Epithelial cell of esophagus (primary cell): ENCODE measurements around the gene ALPL.

Experiments used
- DNase-seq: peaks from one replicate; pipeline ENCODE4 v3.0.0; 2010; ENCODE audit warnings: low read depth
- H3K4me3 ChIP-seq: 2 replicates; pipeline ENCODE4 v1.5.1; 2011; ENCODE audit warnings: mild to moderate bottlenecking, low read length, control low read depth
- TF ChIP-seq, protein P1 (sequence below): IDR thresholded peaks from 2 replicates; pipeline ENCODE4 v1.5.1; 2011; ENCODE audit warnings: low read depth, mild to moderate bottlenecking, low read length, control low read depth, inconsistent platforms; ENCODE audit not compliant: insufficient read depth; ENCODE audit errors: missing control alignments

Gene ALPL

DNA sequence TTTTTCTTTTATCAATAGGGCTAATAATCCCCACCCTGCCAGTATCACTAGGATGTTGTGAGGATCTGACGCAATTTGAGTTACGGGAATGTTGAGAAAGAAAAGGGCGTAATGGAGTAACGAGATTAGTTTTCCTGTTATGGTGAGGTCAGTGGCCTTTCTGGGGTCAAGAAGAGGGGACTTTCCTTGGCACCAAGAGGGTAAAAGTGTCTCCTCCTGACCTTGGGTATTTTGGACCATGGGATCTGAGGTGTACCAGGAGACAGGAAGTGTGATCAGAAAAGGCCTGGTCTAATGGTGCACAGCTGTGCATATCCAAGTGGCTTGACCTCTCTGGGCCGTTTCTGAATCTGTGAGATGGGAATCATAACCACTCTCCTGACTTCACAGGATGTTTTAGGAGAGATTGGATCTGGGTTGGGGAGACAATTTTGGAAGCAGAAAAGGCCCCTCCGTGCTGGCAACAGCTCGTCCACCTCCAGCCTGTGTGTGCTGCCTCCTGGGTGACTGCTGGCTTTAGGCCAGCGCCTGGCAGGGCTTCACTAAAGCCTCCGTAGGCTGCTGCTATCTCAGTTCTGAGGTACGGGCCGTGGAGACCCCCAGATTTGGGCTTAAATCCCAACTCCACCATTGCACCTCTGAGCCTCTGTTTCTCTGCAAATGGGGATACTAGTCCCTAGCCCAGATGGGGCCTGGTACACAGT, 37.1 kb downstream of the ALPL start:
- H3K4me3 ChIP-seq: no peak overlapping the region
- no peak for DNase-seq
- TF ChIP-seq, protein P1, sequence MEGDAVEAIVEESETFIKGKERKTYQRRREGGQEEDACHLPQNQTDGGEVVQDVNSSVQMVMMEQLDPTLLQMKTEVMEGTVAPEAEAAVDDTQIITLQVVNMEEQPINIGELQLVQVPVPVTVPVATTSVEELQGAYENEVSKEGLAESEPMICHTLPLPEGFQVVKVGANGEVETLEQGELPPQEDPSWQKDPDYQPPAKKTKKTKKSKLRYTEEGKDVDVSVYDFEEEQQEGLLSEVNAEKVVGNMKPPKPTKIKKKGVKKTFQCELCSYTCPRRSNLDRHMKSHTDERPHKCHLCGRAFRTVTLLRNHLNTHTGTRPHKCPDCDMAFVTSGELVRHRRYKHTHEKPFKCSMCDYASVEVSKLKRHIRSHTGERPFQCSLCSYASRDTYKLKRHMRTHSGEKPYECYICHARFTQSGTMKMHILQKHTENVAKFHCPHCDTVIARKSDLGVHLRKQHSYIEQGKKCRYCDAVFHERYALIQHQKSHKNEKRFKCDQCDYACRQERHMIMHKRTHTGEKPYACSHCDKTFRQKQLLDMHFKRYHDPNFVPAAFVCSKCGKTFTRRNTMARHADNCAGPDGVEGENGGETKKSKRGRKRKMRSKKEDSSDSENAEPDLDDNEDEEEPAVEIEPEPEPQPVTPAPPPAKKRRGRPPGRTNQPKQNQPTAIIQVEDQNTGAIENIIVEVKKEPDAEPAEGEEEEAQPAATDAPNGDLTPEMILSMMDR: no peak

GRCh38 chr1:21547876-21548275, 38.7 kb downstream of the ALPL start:
- no peak overlapping the region for H3K4me3 ChIP-seq
- TF ChIP-seq, protein P1: no peak
- DNase-seq: no peak

- DNase-seq: no peak
- no peak overlapping the region for H3K4me3 ChIP-seq
- TF ChIP-seq, protein P1: no peak
These were observed 40.9 kb downstream of the ALPL start for GRCh38 chr1:21550097-21550496.

DNA sequence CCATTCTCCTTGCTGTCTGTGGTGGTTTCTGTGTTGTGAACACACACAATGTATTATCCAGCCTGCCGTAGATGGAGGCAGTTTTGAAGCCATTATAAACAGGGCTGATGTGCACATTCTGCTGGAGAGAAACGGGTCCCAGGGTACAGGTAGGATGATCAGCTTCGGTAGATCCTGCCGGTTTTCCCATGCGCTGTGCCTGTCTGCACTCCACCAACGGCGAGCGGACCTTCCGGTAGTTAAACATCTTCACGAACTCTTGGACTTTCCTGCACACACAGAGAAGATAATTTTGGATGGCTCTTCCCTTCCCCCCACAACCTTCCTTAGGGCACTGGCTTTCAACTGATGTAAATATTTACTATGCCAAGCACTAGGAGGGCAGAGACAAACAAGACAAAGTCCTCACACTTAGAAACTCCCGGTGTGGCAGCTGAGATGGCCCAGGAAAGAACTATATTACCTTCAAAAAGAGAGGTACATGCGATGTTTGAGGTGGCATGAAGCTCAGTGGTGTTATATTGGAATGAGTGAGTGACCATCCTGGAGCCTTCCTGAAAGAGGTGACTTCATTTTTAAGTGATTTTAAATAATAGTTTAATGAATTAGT, 41.7 kb downstream of the ALPL start:
- no peak overlapping the region for H3K4me3 ChIP-seq
- TF ChIP-seq, protein P1: no peak
- no peak for DNase-seq

GRCh38 chr1:21552715-21553114, 43.5 kb downstream of the ALPL start:
- TF ChIP-seq, protein P1: no peak
- H3K4me3 ChIP-seq: no peak overlapping the region
- DNase-seq: peak; percentile 19

DNA sequence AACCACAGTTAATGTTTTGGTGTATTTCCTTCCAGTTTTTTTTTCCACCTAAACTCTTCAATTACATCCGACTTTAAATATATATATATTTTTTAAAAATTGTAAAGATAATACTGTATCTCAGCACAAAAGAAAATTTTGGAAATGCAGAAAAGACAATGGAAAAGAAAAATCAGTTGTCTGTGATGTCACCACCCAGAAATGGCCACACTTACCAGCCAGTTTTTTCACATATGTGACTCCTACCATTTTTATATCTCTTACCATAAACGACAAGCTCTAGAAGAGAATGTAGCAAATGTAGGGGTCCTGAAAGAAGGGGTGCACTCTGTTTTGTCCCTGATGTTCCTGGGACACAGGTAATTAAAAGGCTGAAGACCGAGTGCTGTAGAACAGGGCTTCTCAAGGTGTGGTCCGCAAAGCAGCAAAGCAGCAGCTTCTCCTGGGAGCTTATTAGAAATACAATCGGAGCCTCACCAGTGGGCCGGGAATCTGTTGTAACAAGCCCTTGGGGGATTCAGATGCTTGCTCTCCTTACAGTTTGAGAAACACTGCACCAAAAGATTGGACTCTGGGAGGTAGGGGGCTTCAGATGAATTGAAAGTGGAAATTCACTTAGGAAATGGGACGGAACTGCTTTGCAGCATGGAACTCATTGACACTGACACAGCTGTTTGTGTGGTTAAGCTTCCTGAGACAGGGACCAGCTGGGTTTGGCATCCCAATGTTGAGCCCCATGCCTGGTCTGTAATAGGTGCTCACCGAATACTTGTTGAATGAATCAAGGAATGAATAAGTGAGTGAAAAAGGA, 44.1 kb downstream of the ALPL start:
- H3K4me3 ChIP-seq: no peak overlapping the region
- no peak for DNase-seq
- TF ChIP-seq, protein P1: no peak
